ENCODE results near the gene MAGI1. TPM values are rescaled to one million over a fixed set of nuclear protein-coding genes. Genes with fewer than 3 reads are reported as not detected.

MAGI1 gene
- total RNA-seq, 1 donor: 0.27 TPM

GRCh38 chr3:65950340-65951326 is 88.1 kb downstream of the MAGI1 start:
- no peak for DNase-seq (ENCODE audit: low read depth in 2 of 3, low spot score in 2 of 3)

- DNase-seq (ENCODE audit: low read depth in 2 of 3, low spot score in 2 of 3): no peak
Observed at GRCh38 chr3:65948841-65949573, 89.7 kb downstream of the MAGI1 start.

- DNase-seq (ENCODE audit: low read depth in 2 of 3, low spot score in 2 of 3): no peak
Observed at GRCh38 chr3:65946438-65946837, 92.3 kb downstream of the MAGI1 start.

- DNase-seq (ENCODE audit: low read depth in 2 of 3, low spot score in 2 of 3): no peak
Observed at GRCh38 chr3:65945953-65946352, 92.8 kb downstream of the MAGI1 start.

GRCh38 chr3:65945480-65945879 is 93.2 kb downstream of the MAGI1 start:
- no peak for DNase-seq (ENCODE audit: low read depth in 2 of 3, low spot score in 2 of 3)

- no peak for DNase-seq (ENCODE audit: low read depth in 2 of 3, low spot score in 2 of 3)
Observed at GRCh38 chr3:65944252-65944651, 94.5 kb downstream of the MAGI1 start.

GRCh38 chr3:65939801-65940246 is 98.9 kb downstream of the MAGI1 start:
- DNase-seq (ENCODE audit: low read depth in 2 of 3, low spot score in 2 of 3): no peak

- DNase-seq (ENCODE audit: low read depth in 2 of 3, low spot score in 2 of 3): no peak
Observed at GRCh38 chr3:65939184-65939583, 99.5 kb downstream of the MAGI1 start.

GRCh38 chr3:65938676-65939075 is 100.0 kb downstream of the MAGI1 start:
- no peak for DNase-seq (ENCODE audit: low read depth in 2 of 3, low spot score in 2 of 3)

GRCh38 chr3:65938147-65938546 is 100.6 kb downstream of the MAGI1 start:
- DNase-seq (ENCODE audit: low read depth in 2 of 3, low spot score in 2 of 3): no peak

- DNase-seq (ENCODE audit: low read depth in 2 of 3, low spot score in 2 of 3): peak in 2 of 3 donors; percentile 40 to 53
Observed at GRCh38 chr3:65936908-65937638, 101.6 kb downstream of the MAGI1 start.

GRCh38 chr3:65935724-65936123 is 103.0 kb downstream of the MAGI1 start:
- DNase-seq (ENCODE audit: low read depth in 2 of 3, low spot score in 2 of 3): no peak

- DNase-seq (ENCODE audit: low read depth in 2 of 3, low spot score in 2 of 3): no peak
Observed at GRCh38 chr3:65930648-65931047, 108.1 kb downstream of the MAGI1 start.

GRCh38 chr3:65928110-65928509 is 110.6 kb downstream of the MAGI1 start:
- no peak for DNase-seq (ENCODE audit: low read depth in 2 of 3, low spot score in 2 of 3)

GRCh38 chr3:65927576-65927975 is 111.1 kb downstream of the MAGI1 start:
- DNase-seq (ENCODE audit: low read depth in 2 of 3, low spot score in 2 of 3): no peak

- DNase-seq (ENCODE audit: low read depth in 2 of 3, low spot score in 2 of 3): no peak
Observed at GRCh38 chr3:65925254-65925954, 113.3 kb downstream of the MAGI1 start.

GRCh38 chr3:65924762-65925161 is 114.0 kb downstream of the MAGI1 start:
- no peak for DNase-seq (ENCODE audit: low read depth in 2 of 3, low spot score in 2 of 3)

GRCh38 chr3:65922441-65922840 is 116.3 kb downstream of the MAGI1 start:
- DNase-seq (ENCODE audit: low read depth in 2 of 3, low spot score in 2 of 3): no peak

GRCh38 chr3:65919826-65920225 is 118.9 kb downstream of the MAGI1 start:
- no peak for DNase-seq (ENCODE audit: low read depth in 2 of 3, low spot score in 2 of 3)

GRCh38 chr3:65915477-65915876 is 123.2 kb downstream of the MAGI1 start:
- no peak for DNase-seq (ENCODE audit: low read depth in 2 of 3, low spot score in 2 of 3)

Measured in hematopoietic multipotent progenitor cell (in vitro differentiated cells).